Spleen (tissue), 7 donors: ENCODE measurements around the gene SH3BP4.

Experiments
- CTCF ChIP-seq, 11 experiments: fragments of 200-600 bp in 7 of 11; fragments of 450-650 bp in 4 of 11; sonication (generic) in 4 of 11; IDR thresholded peaks in 8 of 11; conservative IDR thresholded peaks in 3 of 11; 1 replicate in 7 of 11; 2 replicates in 4 of 11; pipeline versions ENCODE4 v1.4.0 to v1.8.0; 2016 to 2021; ENCODE audit warnings: antibody characterized with exemption in 11 of 11, inconsistent platforms in 4 of 11, mild to moderate bottlenecking in 1 of 11
- POLR2A ChIP-seq, 3 donors: fragments of 450-650 bp; IDR thresholded peaks; one replicate each; pipeline ENCODE4 v1.5.1; 2017; ENCODE audit warnings: antibody characterized with exemption in 3 of 3, mild to moderate bottlenecking in 1 of 3
- donor health status: DM: no; HTN: no; CAD: no; lungs with moderate emphysema.
- donor health status: DM: no; HTN: no; CAD: no.
- donor health status: DM: no; HTN: no; CAD: no.

DNA sequence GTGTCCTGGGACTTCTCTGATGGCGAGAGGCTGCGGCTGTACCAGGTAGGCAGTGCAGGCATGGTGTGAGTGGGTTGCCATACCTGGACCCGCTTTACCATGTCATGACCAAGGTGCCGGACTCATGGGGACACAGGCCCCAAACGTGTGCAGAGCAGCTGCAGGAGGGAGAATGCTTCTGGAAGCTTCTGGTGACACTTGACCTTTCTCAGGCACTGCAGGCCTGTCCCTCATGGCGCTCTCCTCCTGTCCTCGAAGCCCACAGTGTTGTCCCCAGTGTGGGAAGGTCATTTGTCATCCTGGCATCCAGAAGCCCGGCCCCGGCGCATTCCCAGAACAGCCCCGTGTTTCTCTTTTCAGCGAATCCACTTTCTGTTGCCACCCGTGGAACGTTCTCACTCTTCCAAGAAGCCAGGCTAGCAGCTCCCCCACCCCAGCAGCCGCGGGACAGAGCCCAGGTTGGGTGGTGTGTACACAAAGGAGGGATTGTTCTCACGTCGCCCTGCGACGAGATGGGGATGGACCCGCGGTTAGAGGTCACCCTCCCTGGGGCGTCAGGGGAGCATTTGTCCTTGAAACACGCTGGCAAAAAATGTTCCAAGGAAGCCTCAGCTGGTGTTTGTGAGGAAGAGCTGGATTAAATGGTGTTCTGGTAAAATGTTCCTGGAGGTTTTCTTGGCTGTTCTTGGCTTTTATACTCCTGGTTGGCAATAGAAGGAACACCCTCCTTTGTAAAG, 43.7 kb downstream of the SH3BP4 start:
- TF ChIP-seq POLR2A (IDR thresholded peaks at IDR 0.05) (no peak), CTCF (IDR thresholded peaks at IDR 0.05 in 8 of 11, conservative IDR thresholded peaks at IDR 0.05 in 3 of 11) (no peak)
